Neural crest cell (in vitro differentiated cells): ENCODE data around the gene FOSL2. TPM values are rescaled to one million over a fixed set of nuclear protein-coding genes. Genes with fewer than 3 reads are reported as not detected.

Experiments
- DNase-seq: peaks from one replicate; pipeline ENCODE4 v3.0.0; 2021; ENCODE audit warnings: low read depth, mixed read lengths, low spot score
- H3K27ac Mint-ChIP-seq: one replicate; pipeline ENCODE4 v1.8.0; 2021; ENCODE audit warnings: mild to moderate bottlenecking, mixed read lengths; ENCODE audit not compliant: unreplicated experiment
- H3K27me3 Mint-ChIP-seq: 2 replicates; pipeline ENCODE4 v1.8.0; 2021; ENCODE audit warnings: low read depth, mild to moderate bottlenecking, mixed read lengths
- H3K36me3 Mint-ChIP-seq: 2 replicates; pipeline ENCODE4 v1.8.0; 2021; ENCODE audit warnings: low read depth, mild to moderate bottlenecking, mixed read lengths
- H3K4me1 Mint-ChIP-seq: 2 replicates; pipeline ENCODE4 v1.8.0; 2021; ENCODE audit warnings: mixed read lengths
- H3K4me3 Mint-ChIP-seq: one replicate; pipeline ENCODE4 v1.8.0; 2021; ENCODE audit warnings: mild to moderate bottlenecking, mixed read lengths
- H3K9me3 Mint-ChIP-seq: 2 replicates; pipeline ENCODE4 v1.8.0; 2021; ENCODE audit warnings: mixed read lengths
- total RNA-seq: library from RNA; stranded (reverse); gene quantifications from 2 replicates; pipeline ENCODE4 v1.2.1, GENCODE V29; 2021
- TF ChIP-seq, protein P1 (sequence below): fragments of 200-600 bp; sonication (generic); conservative IDR thresholded peaks from 2 replicates; pipeline ENCODE4 v1.5.0; 2021; ENCODE audit warnings: antibody characterized with exemption, mild to moderate bottlenecking

The FOSL2 gene
- total RNA-seq, 1 donor from 2014 or later = 2.9 TPM

DNA sequence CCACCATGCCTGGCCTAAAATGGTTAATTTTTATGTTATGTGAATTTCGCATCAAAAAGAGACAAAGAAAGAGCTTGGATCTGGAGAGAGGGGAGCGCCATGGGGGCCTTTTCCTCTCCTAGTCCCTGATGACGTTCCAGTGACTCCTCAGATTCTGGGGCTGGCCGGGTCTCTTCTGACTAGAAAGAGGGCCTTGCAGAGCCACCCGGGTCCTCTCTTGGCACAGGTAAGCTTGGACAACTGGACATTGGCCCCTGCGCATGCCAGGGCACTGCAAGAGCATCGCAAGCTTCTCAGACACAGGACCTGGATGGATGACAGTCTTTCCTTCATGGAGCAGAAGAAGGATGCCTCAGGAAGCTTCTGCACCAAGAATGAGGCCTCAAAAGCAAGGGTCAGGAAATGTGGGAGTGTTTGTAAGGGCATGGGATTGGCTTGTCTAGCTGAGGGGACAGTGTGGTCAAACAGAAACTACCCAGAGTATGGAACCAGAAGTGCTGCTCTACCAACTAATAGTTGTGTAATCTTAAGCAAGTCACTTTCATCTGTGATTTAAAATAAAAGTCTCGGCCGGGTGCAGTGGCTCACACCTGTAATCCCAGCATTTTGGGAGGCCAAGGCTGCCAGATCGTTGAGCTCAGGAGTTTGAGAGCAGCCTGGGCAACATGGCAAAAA is 35.2 kb downstream of the FOSL2 start:
- H3K27ac Mint-ChIP-seq = no peak overlapping the region
- H3K4me1 Mint-ChIP-seq = no peaks in the 10 kb centered on the region
- TF ChIP-seq, protein P1, sequence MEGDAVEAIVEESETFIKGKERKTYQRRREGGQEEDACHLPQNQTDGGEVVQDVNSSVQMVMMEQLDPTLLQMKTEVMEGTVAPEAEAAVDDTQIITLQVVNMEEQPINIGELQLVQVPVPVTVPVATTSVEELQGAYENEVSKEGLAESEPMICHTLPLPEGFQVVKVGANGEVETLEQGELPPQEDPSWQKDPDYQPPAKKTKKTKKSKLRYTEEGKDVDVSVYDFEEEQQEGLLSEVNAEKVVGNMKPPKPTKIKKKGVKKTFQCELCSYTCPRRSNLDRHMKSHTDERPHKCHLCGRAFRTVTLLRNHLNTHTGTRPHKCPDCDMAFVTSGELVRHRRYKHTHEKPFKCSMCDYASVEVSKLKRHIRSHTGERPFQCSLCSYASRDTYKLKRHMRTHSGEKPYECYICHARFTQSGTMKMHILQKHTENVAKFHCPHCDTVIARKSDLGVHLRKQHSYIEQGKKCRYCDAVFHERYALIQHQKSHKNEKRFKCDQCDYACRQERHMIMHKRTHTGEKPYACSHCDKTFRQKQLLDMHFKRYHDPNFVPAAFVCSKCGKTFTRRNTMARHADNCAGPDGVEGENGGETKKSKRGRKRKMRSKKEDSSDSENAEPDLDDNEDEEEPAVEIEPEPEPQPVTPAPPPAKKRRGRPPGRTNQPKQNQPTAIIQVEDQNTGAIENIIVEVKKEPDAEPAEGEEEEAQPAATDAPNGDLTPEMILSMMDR = no peak
- H3K27me3 Mint-ChIP-seq = peaks cover 2% of the 10 kb centered on the region
- no peak overlapping the region for H3K4me3 Mint-ChIP-seq
- DNase-seq = no peak
- no peaks in the 10 kb centered on the region for H3K36me3 Mint-ChIP-seq
- H3K9me3 Mint-ChIP-seq = peaks cover 2% of the 10 kb centered on the region

- DNase-seq = no peak
- TF ChIP-seq, protein P1 = no peak
- Mint-ChIP-seq H3K27me3 (peaks cover 2% of the 10 kb centered on the region), H3K36me3 (no peaks in the 10 kb centered on the region), H3K4me3 (no peak overlapping the region), H3K4me1 (no peaks in the 10 kb centered on the region), H3K27ac (no peak overlapping the region), H3K9me3 (peaks cover 4% of the 10 kb centered on the region)
These were observed 35.8 kb downstream of the FOSL2 start for GRCh38 chr2:28428486-28428885.

GRCh38 chr2:28429636-28430376 is 37.1 kb downstream of the FOSL2 start:
- no peak for DNase-seq
- no peaks in the 10 kb centered on the region for H3K27me3 Mint-ChIP-seq
- no peaks in the 10 kb centered on the region for H3K4me1 Mint-ChIP-seq
- no peak overlapping the region for H3K4me3 Mint-ChIP-seq
- TF ChIP-seq, protein P1 = no peak
- H3K36me3 Mint-ChIP-seq = no peaks in the 10 kb centered on the region
- no peak overlapping the region for H3K27ac Mint-ChIP-seq
- peaks cover 9% of the 10 kb centered on the region for H3K9me3 Mint-ChIP-seq

- no peak overlapping the region for H3K27ac Mint-ChIP-seq
- no peak for DNase-seq
These were observed 37.7 kb downstream of the FOSL2 start for GRCh38 chr2:28430377-28430765.

DNA sequence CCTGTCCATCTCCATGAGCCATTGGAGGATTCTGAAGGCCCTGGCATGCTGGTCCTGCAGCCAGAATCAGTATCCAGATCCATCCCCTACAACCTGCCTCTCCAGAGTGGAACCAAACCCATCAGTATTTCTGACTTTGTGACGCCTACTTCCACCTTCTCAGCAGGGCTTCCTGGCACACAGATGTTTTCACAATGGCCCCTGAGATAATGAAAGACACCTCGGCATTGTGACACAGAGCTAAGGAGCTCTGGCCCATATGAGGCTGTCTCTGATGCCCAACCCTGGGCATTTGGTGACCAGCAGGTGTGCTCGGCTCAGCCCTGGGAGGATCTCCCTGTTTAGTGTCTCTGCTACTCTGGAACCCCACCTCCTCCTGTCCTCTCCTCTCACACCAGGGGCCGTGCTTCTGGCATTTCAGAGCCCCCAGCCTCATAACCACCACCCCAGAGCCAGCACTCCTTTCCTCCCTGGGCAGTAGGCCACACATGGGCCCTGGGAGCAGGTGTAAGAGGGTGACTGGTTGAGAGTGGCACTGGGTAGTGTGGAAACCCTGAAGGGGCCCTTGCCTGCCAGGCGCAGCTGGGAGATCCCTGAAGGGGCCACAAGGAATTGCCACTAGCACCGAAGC is 38.2 kb downstream of the FOSL2 start:
- peaks cover 9% of the 10 kb centered on the region for H3K9me3 Mint-ChIP-seq

More at GRCh38 chr2:28430377-28430765, 37.7 kb downstream of the FOSL2 start:
- Mint-ChIP-seq H3K4me3 (no peak overlapping the region), H3K9me3 (peaks cover 9% of the 10 kb centered on the region), H3K4me1 (no peaks in the 10 kb centered on the region), H3K27me3 (no peaks in the 10 kb centered on the region), H3K36me3 (no peaks in the 10 kb centered on the region)
- TF ChIP-seq, protein P1 = no peak

More for the DNA sequence above, 38.2 kb downstream of the FOSL2 start:
- DNase-seq = no peak
- Mint-ChIP-seq H3K27me3 (no peaks in the 10 kb centered on the region), H3K36me3 (no peaks in the 10 kb centered on the region), H3K27ac (no peak overlapping the region), H3K4me3 (no peak overlapping the region), H3K4me1 (no peaks in the 10 kb centered on the region)
- TF ChIP-seq, protein P1 = no peak
